Spleen (tissue), 11 donors: ENCODE data around the gene LEP. TPM values are rescaled to one million over a fixed set of nuclear protein-coding genes. Genes with fewer than 3 reads are reported as not detected.

ENCODE experiments used
- DNase-seq: peaks from one replicate; pipeline ENCODE4 v3.0.0-alpha.2; 2020
- H3K27ac ChIP-seq, 8 donors: fragments of 200-600 bp; sonication (generic) in 7 of 8; 1 replicate in 4 of 8; 2 replicates in 4 of 8; pipeline versions ENCODE4 v1.5.0 to v1.8.0; 2016 to 2021; ENCODE audit warnings: inconsistent platforms in 4 of 8, mild to moderate bottlenecking in 4 of 8, moderate library complexity in 1 of 8
- H3K27me3 ChIP-seq, 7 donors: fragments of 200-600 bp; sonication (generic) in 6 of 7; replicated peaks in 1 of 7; 1 replicate in 4 of 7; 2 replicates in 3 of 7; pipeline versions ENCODE4 v1.5.0 to v1.8.0; 2016 to 2021; ENCODE audit warnings: inconsistent platforms in 3 of 7, mild to moderate bottlenecking in 1 of 7
- H3K36me3 ChIP-seq, 6 donors: fragments of 200-600 bp; sonication (generic) in 5 of 6; 1 replicate in 4 of 6; 2 replicates in 2 of 6; pipeline versions ENCODE4 v1.5.0 to v1.8.0; 2016 to 2021; ENCODE audit warnings: inconsistent platforms in 2 of 6
- H3K4me1 ChIP-seq, 6 donors: fragments of 200-600 bp; sonication (generic) in 5 of 6; 1 replicate in 3 of 6; 2 replicates in 3 of 6; pipeline versions ENCODE4 v1.5.0 to v1.8.0; 2016 to 2021; ENCODE audit warnings: inconsistent platforms in 3 of 6
- H3K4me3 ChIP-seq, 8 donors: fragments of 200-600 bp; sonication (generic) in 7 of 8; 1 replicate in 4 of 8; 2 replicates in 4 of 8; pipeline versions ENCODE4 v1.5.0 to v1.8.0; 2016 to 2021; ENCODE audit warnings: inconsistent platforms in 4 of 8, mild to moderate bottlenecking in 4 of 8, moderate library complexity in 2 of 8
- H3K9me3 ChIP-seq, 8 donors: fragments of 200-600 bp; sonication (generic) in 7 of 8; 1 replicate in 4 of 8; 2 replicates in 4 of 8; pipeline versions ENCODE4 v1.5.0 to v1.8.0; 2016 to 2021; ENCODE audit warnings: inconsistent platforms in 4 of 8
- CTCF ChIP-seq, 11 experiments: fragments of 200-600 bp in 7 of 11; fragments of 450-650 bp in 4 of 11; sonication (generic) in 4 of 11; IDR thresholded peaks in 8 of 11; conservative IDR thresholded peaks in 3 of 11; 1 replicate in 7 of 11; 2 replicates in 4 of 11; pipeline versions ENCODE4 v1.4.0 to v1.8.0; 2016 to 2021; ENCODE audit warnings: antibody characterized with exemption in 11 of 11, inconsistent platforms in 4 of 11, mild to moderate bottlenecking in 1 of 11
- POLR2A ChIP-seq, 3 donors: fragments of 450-650 bp; IDR thresholded peaks; one replicate each; pipeline ENCODE4 v1.5.1; 2017; ENCODE audit warnings: antibody characterized with exemption in 3 of 3, mild to moderate bottlenecking in 1 of 3
- POLR2AphosphoS5 ChIP-seq, 3 donors: sonication (generic); formaldehyde crosslinking; IDR thresholded peaks; one replicate each; pipeline ENCODE4 v1.5.1; 2017; ENCODE audit warnings: antibody characterized with exemption in 3 of 3
- WGBS, 5 donors: extraction: QIAGEN DNeasy Blood & Tissue Kit in 3 of 5; methylation state at CpG; one replicate each; pipeline versions ENCODE4 v1.1.5 to v1.1.7; 2013 to 2018; 5-methylcytosine and 5-hydroxymethylcytosine counted together
- intact Hi-C: fragments of 100-400 bp; cut with DNase I; formaldehyde crosslinking; loops from one replicate; pipeline ENCODE4 v1.15.0; 2023; ENCODE audit warnings: low total_unique reads
- polyA plus RNA-seq, 3 donors: library from polyadenylated mRNA; stranded (reverse); fragments of 200-250 nt; gene quantifications; one replicate each; pipeline ENCODE4 v1.2.1, GENCODE V29; 2013
- total RNA-seq, 7 donors: library from RNA; depleted of rRNA in 3 of 7; stranded (reverse); fragments of >200 nt in 3 of 7; fragmentation: NEBNext Ultra II Directional in 4 of 7; extraction: Animal tissue kit (Norgen Biotek cat#: 25700) in 4 of 7; gene quantifications; one replicate each; pipeline versions ENCODE4 v1.1.0 to v1.2.1, GENCODE V29; 2016 to 2021
- donor health status: healthy with polysubstance abuse.
- donor health status: DM: no; HTN: no; CAD: no; lungs with moderate emphysema.
- donor health status: DM: no; HTN: no; CAD: no.
- donor health status: Bipolar disorder and iron deficiency.
- donor health status: healthy.
- donor health status: DM: no; HTN: no; CAD: no.
- donor health status: DM: yes; HTN: yes; CAD: no.

The LEP gene
- total and polyA plus RNA-seq, 10 donors, result 0.06 to 0.44 (median 0.13) TPM; not detected in 5

GRCh38 chr7:128251337-128251736 is 10.3 kb downstream of the LEP start:
- no peak for DNase-seq
- WGBS, 5 donors, result 72 to 83% (median 75%) methylated on average over 4 of the region's 4 CpGs

GRCh38 chr7:128253701-128254100 is 12.6 kb downstream of the LEP start:
- TF ChIP-seq CTCF (IDR thresholded peaks at IDR 0.05 in 8 of 11, conservative IDR thresholded peaks at IDR 0.05 in 3 of 11) (no peak), POLR2AphosphoS5 (IDR thresholded peaks at IDR 0.05) (no peak), POLR2A (IDR thresholded peaks at IDR 0.05) (no peak)
- DNase-seq, result no peak
- Histone ChIP-seq H3K27me3 (no peaks in the 10 kb centered on the region), H3K4me3 (no peak overlapping the region), H3K4me1 (no peaks in the 10 kb centered on the region), H3K9me3 (no peaks in the 10 kb centered on the region), H3K36me3 (no peaks in the 10 kb centered on the region), H3K27ac (no peak overlapping the region)
- intact Hi-C loops, result no loop called here
- WGBS, 5 donors, result 88 to 94% (median 90%) methylated on average over 8 of the region's 8 CpGs

More at GRCh38 chr7:128251337-128251736, 10.3 kb downstream of the LEP start:
- intact Hi-C loops, result no loop called here
- no peak for TF ChIP-seq CTCF (IDR thresholded peaks at IDR 0.05 in 8 of 11, conservative IDR thresholded peaks at IDR 0.05 in 3 of 11)
- TF ChIP-seq POLR2AphosphoS5 (IDR thresholded peaks at IDR 0.05), result no peak
- no peak for TF ChIP-seq POLR2A (IDR thresholded peaks at IDR 0.05)
- no peaks in the 10 kb centered on the region for H3K36me3 ChIP-seq
- no peak overlapping the region for H3K27ac ChIP-seq
- H3K9me3 ChIP-seq, result no peaks in the 10 kb centered on the region
- H3K27me3 ChIP-seq, result peaks cover 0 to 2% (median 0%) of the 10 kb centered on the region in 7 donors
- H3K4me3 ChIP-seq, result no peak overlapping the region
- H3K4me1 ChIP-seq, result no peaks in the 10 kb centered on the region

- no peak for DNase-seq
- H3K36me3 ChIP-seq, result no peaks in the 10 kb centered on the region
- H3K27ac ChIP-seq, result no peak overlapping the region
- H3K4me3 ChIP-seq, result no peak overlapping the region
- no peaks in the 10 kb centered on the region for H3K9me3 ChIP-seq
- H3K4me1 ChIP-seq, result no peaks in the 10 kb centered on the region
- H3K27me3 ChIP-seq, result no peaks in the 10 kb centered on the region
- 61 to 87% (median 74%) methylated on average over 5 of the region's 5 CpGs for WGBS, 5 donors
- intact Hi-C loops, result no loop called here
- TF ChIP-seq POLR2A (IDR thresholded peaks at IDR 0.05) (no peak), CTCF (IDR thresholded peaks at IDR 0.05 in 8 of 11, conservative IDR thresholded peaks at IDR 0.05 in 3 of 11) (no peak), POLR2AphosphoS5 (IDR thresholded peaks at IDR 0.05) (no peak)
These were observed 13.4 kb downstream of the LEP start for GRCh38 chr7:128254470-128254869.

GRCh38 chr7:128255271-128255670 is 14.2 kb downstream of the LEP start:
- Histone ChIP-seq H3K27me3 (no peaks in the 10 kb centered on the region), H3K27ac (no peak overlapping the region), H3K9me3 (no peaks in the 10 kb centered on the region), H3K4me3 (no peak overlapping the region), H3K4me1 (no peaks in the 10 kb centered on the region), H3K36me3 (no peaks in the 10 kb centered on the region)
- DNase-seq, result no peak
- intact Hi-C loops, result no loop called here
- 64 to 85% (median 75%) methylated on average over 2 of the region's 2 CpGs for WGBS, 5 donors
- no peak for TF ChIP-seq POLR2A (IDR thresholded peaks at IDR 0.05)
- TF ChIP-seq POLR2AphosphoS5 (IDR thresholded peaks at IDR 0.05), result no peak

GRCh38 chr7:128257458-128257857 is 16.4 kb downstream of the LEP start:
- Histone ChIP-seq H3K4me1 (no peaks in the 10 kb centered on the region), H3K27me3 (no peaks in the 10 kb centered on the region), H3K4me3 (no peak overlapping the region), H3K36me3 (no peaks in the 10 kb centered on the region), H3K27ac (no peak overlapping the region), H3K9me3 (no peaks in the 10 kb centered on the region)
- 86 to 93% (median 91%) methylated on average over 14 of the region's 14 CpGs for WGBS, 5 donors
- DNase-seq, result no peak
- TF ChIP-seq POLR2A (IDR thresholded peaks at IDR 0.05), result no peak
- no peak for TF ChIP-seq CTCF (IDR thresholded peaks at IDR 0.05 in 8 of 11, conservative IDR thresholded peaks at IDR 0.05 in 3 of 11)
- TF ChIP-seq POLR2AphosphoS5 (IDR thresholded peaks at IDR 0.05), result no peak
- intact Hi-C loops, result no loop called here
